T-cell (primary cell): Measurements from ENCODE around the gene MAFB. TPM values are rescaled to one million over a fixed set of nuclear protein-coding genes. Genes with fewer than 3 reads are reported as not detected.

Experiments used
- ATAC-seq, 4 experiments: fragments of 200-7000 bp in 3 of 4; fragments of 150-1000 bp in 1 of 4; cut with Tn5 transposase; replicated peaks in 1 of 4; 1 replicate in 3 of 4; 2 replicates in 1 of 4; pipeline ENCODE4 v1.10.0; 2021; ENCODE audit warnings: moderate library complexity in 3 of 4, mild to moderate bottlenecking in 2 of 4, moderate number of reproducible peaks in 1 of 4
- CTCF ChIA-PET, 2 donors: fragments of 300-600 bp; sonication (Branson Sonifier 250); formaldehyde crosslinking; loops; one replicate each; lab custom pipeline; 2022; ENCODE audit warnings: antibody characterized with exemption in 2 of 2; lab: Charles Lee
- POLR2A ChIA-PET, 2 donors: fragments of 300-600 bp; sonication (Branson Sonifier 250); formaldehyde crosslinking; loops; one replicate each; lab custom pipeline; 2022; ENCODE audit warnings: antibody characterized with exemption in 2 of 2; lab: Charles Lee
- DNase-seq, 35 experiments: peaks; one replicate each; pipeline versions ENCODE4 v3.0.0 to v3.0.0-alpha.2; 2013 to 2023
- H3K27ac ChIP-seq: one replicate; pipeline ENCODE4 v1.5.1; 2013; ENCODE audit warnings: low read length
- H3K27me3 ChIP-seq, 2 experiments: replicated peaks in 1 of 2; 1 replicate in 1 of 2; 2 replicates in 1 of 2; pipeline versions ENCODE4 v1.6.1 to v1.7.0; 2013; ENCODE audit warnings: low read length in 1 of 2, mixed read lengths in 1 of 2; ENCODE audit not compliant: control insufficient read depth in 2 of 2, insufficient read depth in 2 of 2; ENCODE audit errors: extremely low read depth in 1 of 2
- H3K36me3 ChIP-seq, 2 donors: 1 replicate in 1 of 2; 2 replicates in 1 of 2; pipeline versions ENCODE4 v1.6.1 to v1.7.0; 2013; ENCODE audit warnings: low read length in 1 of 2; ENCODE audit not compliant: control insufficient read depth in 2 of 2, insufficient read depth in 1 of 2; ENCODE audit errors: extremely low read depth in 1 of 2
- H3K4me1 ChIP-seq, 2 experiments: 1 replicate in 1 of 2; 2 replicates in 1 of 2; pipeline versions ENCODE4 v1.6.1 to v1.7.0; 2013; ENCODE audit warnings: low read length in 2 of 2, mixed read lengths in 1 of 2; ENCODE audit not compliant: insufficient read depth in 2 of 2, control insufficient read depth in 1 of 2; ENCODE audit errors: extremely low read depth in 1 of 2
- H3K4me3 ChIP-seq, 2 donors: 1 replicate in 1 of 2; 2 replicates in 1 of 2; pipeline versions ENCODE4 v1.5.1 to v1.7.0; 2013; ENCODE audit warnings: mild to moderate bottlenecking in 2 of 2, low read length in 1 of 2, moderate library complexity in 1 of 2; ENCODE audit not compliant: control insufficient read depth in 1 of 2; ENCODE audit errors: extremely low read depth in 1 of 2
- H3K9me3 ChIP-seq: 2 replicates; pipeline ENCODE4 v1.7.0; 2013
- H3K27ac Mint-ChIP-seq, 2 donors: one replicate each; pipeline ENCODE4 v1.8.0; 2020 to 2021; ENCODE audit warnings: mild to moderate bottlenecking in 2 of 2, mixed read lengths in 2 of 2
- H3K27me3 Mint-ChIP-seq, 2 donors: one replicate each; pipeline ENCODE4 v1.8.0; 2021 to 2022; ENCODE audit warnings: mixed read lengths in 2 of 2
- H3K36me3 Mint-ChIP-seq: one replicate; pipeline ENCODE4 v1.8.0; 2021; ENCODE audit warnings: mixed read lengths
- H3K4me1 Mint-ChIP-seq, 3 donors: one replicate each; pipeline ENCODE4 v1.8.0; 2020 to 2022; ENCODE audit warnings: mixed read lengths in 3 of 3, mild to moderate bottlenecking in 1 of 3
- H3K4me3 Mint-ChIP-seq, 3 donors: one replicate each; pipeline ENCODE4 v1.8.0; 2020 to 2022; ENCODE audit warnings: mild to moderate bottlenecking in 3 of 3, mixed read lengths in 3 of 3, moderate library complexity in 3 of 3
- H3K9me3 Mint-ChIP-seq, 3 donors: one replicate each; pipeline ENCODE4 v1.8.0; 2020 to 2022; ENCODE audit warnings: mixed read lengths in 3 of 3
- WGBS: methylation state at CpG from one replicate; pipeline ENCODE4 v1.1.5; 2013; ENCODE audit warnings: missing lambda C conversion rate; ENCODE audit not compliant: insufficient coverage; 5-methylcytosine and 5-hydroxymethylcytosine counted together
- total RNA-seq, 35 experiments: library from RNA in 6 of 35; stranded (reverse) in 6 of 35; fragments of 120-200 nt in 1 of 35; gene quantifications; one replicate each; pipeline versions ENCODE4 v1.2.1 to v1.2.4 and lab custom pipeline; 2013 to 2026

Gene MAFB
- total RNA-seq, 5 donors from 2014 or later (not counting 1 experiment from before 2014, with no cell fraction given): 0.23 to 0.56 (median 0.32) TPM

- H3K27ac Mint-ChIP-seq: no peak overlapping the region
- no peaks in the 10 kb centered on the region for H3K4me1 Mint-ChIP-seq
- DNase-seq: no peak
- H3K9me3 ChIP-seq: no peaks in the 10 kb centered on the region
- H3K4me3 ChIP-seq: no peak overlapping the region
- no peaks in the 10 kb centered on the region for H3K4me1 ChIP-seq
- peaks cover 0 to 4% of the 10 kb centered on the region in 2 experiments for H3K27me3 ChIP-seq
- no peaks in the 10 kb centered on the region for H3K36me3 Mint-ChIP-seq
- no peak for ATAC-seq
- no peak overlapping the region for H3K4me3 Mint-ChIP-seq
- WGBS: 88% methylated on average over 3 of the region's 3 CpGs
- peaks cover 5 to 16% of the 10 kb centered on the region in 2 donors for H3K27me3 Mint-ChIP-seq
- H3K27ac ChIP-seq: no peak overlapping the region
- no peaks in the 10 kb centered on the region for H3K36me3 ChIP-seq
- no peaks in the 10 kb centered on the region for H3K9me3 Mint-ChIP-seq
- ChIA-PET POLR2A (no interaction called here), CTCF (no interaction called here)
Observed at GRCh38 chr20:40715491-40715890, 26.5 kb upstream of the MAFB start.

- no peaks in the 10 kb centered on the region for H3K36me3 Mint-ChIP-seq
- H3K27me3 Mint-ChIP-seq: peaks cover 5 to 16% of the 10 kb centered on the region in 2 donors
- no peak overlapping the region for H3K4me3 Mint-ChIP-seq
- no peaks in the 10 kb centered on the region for H3K4me1 ChIP-seq
- no peak overlapping the region for H3K27ac Mint-ChIP-seq
- no peaks in the 10 kb centered on the region for H3K9me3 Mint-ChIP-seq
- CTCF ChIA-PET: no interaction called here
- H3K27ac ChIP-seq: no peak overlapping the region
- no peak for DNase-seq
- H3K4me3 ChIP-seq: no peak overlapping the region
- POLR2A ChIA-PET: no interaction called here
- no CpG with 5 or more reads among the region's 3 CpGs for WGBS
- no peaks in the 10 kb centered on the region for H3K4me1 Mint-ChIP-seq
- peaks cover 0 to 4% of the 10 kb centered on the region in 2 experiments for H3K27me3 ChIP-seq
- H3K36me3 ChIP-seq: no peaks in the 10 kb centered on the region
- no peaks in the 10 kb centered on the region for H3K9me3 ChIP-seq
- ATAC-seq: no peak
Observed at GRCh38 chr20:40714916-40715315, 25.9 kb upstream of the MAFB start.

GRCh38 chr20:40714109-40714508 is 25.1 kb upstream of the MAFB start:
- ATAC-seq (no peak), DNase-seq (no peak)
- no peaks in the 10 kb centered on the region for H3K4me1 Mint-ChIP-seq
- no peaks in the 10 kb centered on the region for H3K36me3 Mint-ChIP-seq
- peaks cover 5 to 19% of the 10 kb centered on the region in 2 donors for H3K27me3 Mint-ChIP-seq
- no peaks in the 10 kb centered on the region for H3K9me3 Mint-ChIP-seq
- H3K27ac Mint-ChIP-seq: no peak overlapping the region
- no peaks in the 10 kb centered on the region for H3K9me3 ChIP-seq
- 100% methylated on average over 1 of the region's 4 CpGs for WGBS
- CTCF ChIA-PET: no interaction called here
- no peaks in the 10 kb centered on the region for H3K4me1 ChIP-seq
- no peak overlapping the region for H3K4me3 ChIP-seq
- H3K27ac ChIP-seq: no peak overlapping the region
- POLR2A ChIA-PET: no interaction called here
- peaks cover 0 to 4% of the 10 kb centered on the region in 2 experiments for H3K27me3 ChIP-seq
- H3K4me3 Mint-ChIP-seq: no peak overlapping the region
- H3K36me3 ChIP-seq: no peaks in the 10 kb centered on the region

- no peak overlapping the region for H3K4me3 Mint-ChIP-seq
- no peaks in the 10 kb centered on the region for H3K4me1 Mint-ChIP-seq
- Histone ChIP-seq H3K4me1 (no peaks in the 10 kb centered on the region), H3K36me3 (no peaks in the 10 kb centered on the region), H3K9me3 (no peaks in the 10 kb centered on the region), H3K4me3 (no peak overlapping the region), H3K27me3 (peaks cover 0 to 4% of the 10 kb centered on the region in 2 experiments), H3K27ac (no peak overlapping the region)
- H3K27me3 Mint-ChIP-seq: peaks cover 1 to 17% of the 10 kb centered on the region in 2 donors
- POLR2A ChIA-PET: no interaction called here
- CTCF ChIA-PET: no interaction called here
- WGBS: 78% methylated on average over 3 of the region's 6 CpGs
- ATAC-seq (no peak), DNase-seq (no peak)
- H3K9me3 Mint-ChIP-seq: no peaks in the 10 kb centered on the region
- no peaks in the 10 kb centered on the region for H3K36me3 Mint-ChIP-seq
- no peak overlapping the region for H3K27ac Mint-ChIP-seq
Observed at GRCh38 chr20:40713508-40713907, 24.5 kb upstream of the MAFB start.

- DNase-seq: no peak
- no peaks in the 10 kb centered on the region for H3K4me1 ChIP-seq
- H3K36me3 ChIP-seq: no peaks in the 10 kb centered on the region
- H3K27ac Mint-ChIP-seq: no peak overlapping the region
- no peaks in the 10 kb centered on the region for H3K27me3 ChIP-seq
- WGBS: 76% methylated on average over 13 of the region's 13 CpGs
- ATAC-seq: no peak
- no peaks in the 10 kb centered on the region for H3K4me1 Mint-ChIP-seq
- peaks cover 0 to 7% of the 10 kb centered on the region in 2 donors for H3K27me3 Mint-ChIP-seq
- H3K4me3 ChIP-seq: no peak overlapping the region
- CTCF ChIA-PET: no interaction called here
- no peak overlapping the region for H3K4me3 Mint-ChIP-seq
- H3K27ac ChIP-seq: no peak overlapping the region
- H3K36me3 Mint-ChIP-seq: no peaks in the 10 kb centered on the region
- H3K9me3 ChIP-seq: no peaks in the 10 kb centered on the region
- POLR2A ChIA-PET: no interaction called here
- no peaks in the 10 kb centered on the region for H3K9me3 Mint-ChIP-seq
Observed at GRCh38 chr20:40711079-40711478, 22.0 kb upstream of the MAFB start.

- ChIA-PET CTCF (interaction anchor here in 1 of 2 donors (0.6 kb wide), 1 partner anchor 41 kb away, joined by 3 read pairs; no protein-coding TSS in a partner anchor), POLR2A (no interaction called here)
- Mint-ChIP-seq H3K9me3 (no peaks in the 10 kb centered on the region), H3K36me3 (no peaks in the 10 kb centered on the region), H3K27ac (no peak overlapping the region), H3K27me3 (peaks cover 0 to 6% of the 10 kb centered on the region in 2 donors), H3K4me3 (no peak overlapping the region), H3K4me1 (no peaks in the 10 kb centered on the region)
- no peak overlapping the region for H3K4me3 ChIP-seq
- H3K4me1 ChIP-seq: no peaks in the 10 kb centered on the region
- no peak overlapping the region for H3K27ac ChIP-seq
- WGBS: 91% methylated on average over 11 of the region's 13 CpGs
- ATAC-seq (no peak), DNase-seq (no peak)
- H3K27me3 ChIP-seq: no peaks in the 10 kb centered on the region
- H3K9me3 ChIP-seq: no peaks in the 10 kb centered on the region
- H3K36me3 ChIP-seq: no peaks in the 10 kb centered on the region
Observed at GRCh38 chr20:40710603-40711002, 21.6 kb upstream of the MAFB start.
